ENCODE data around the gene SULF2.

The SULF2 gene

DNA sequence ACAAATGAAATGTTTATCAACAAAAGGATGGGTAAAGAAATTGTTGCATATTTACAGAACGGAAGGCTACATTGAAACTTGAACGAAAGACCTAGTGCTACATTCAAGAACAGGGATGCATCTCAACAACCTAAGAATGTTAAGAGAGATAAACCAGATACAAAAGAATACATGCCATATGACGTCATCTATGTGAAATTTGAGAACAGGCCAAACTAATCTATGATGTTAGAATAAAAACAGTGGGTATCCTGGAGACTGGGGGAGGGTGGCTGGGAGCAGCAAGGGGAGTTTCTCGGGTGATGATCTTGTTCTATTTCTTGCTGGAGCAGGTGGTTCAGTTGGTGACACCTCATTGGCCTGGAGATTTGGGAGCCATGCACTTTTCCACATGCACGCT, 81.5 kb downstream of the SULF2 start:
- ChIA-PET CTCF (no interaction called here), POLR2A (no interaction called here)
- DNase-seq (ENCODE audit: extremely low spot score) = no peak
- TF ChIP-seq, protein P1, sequence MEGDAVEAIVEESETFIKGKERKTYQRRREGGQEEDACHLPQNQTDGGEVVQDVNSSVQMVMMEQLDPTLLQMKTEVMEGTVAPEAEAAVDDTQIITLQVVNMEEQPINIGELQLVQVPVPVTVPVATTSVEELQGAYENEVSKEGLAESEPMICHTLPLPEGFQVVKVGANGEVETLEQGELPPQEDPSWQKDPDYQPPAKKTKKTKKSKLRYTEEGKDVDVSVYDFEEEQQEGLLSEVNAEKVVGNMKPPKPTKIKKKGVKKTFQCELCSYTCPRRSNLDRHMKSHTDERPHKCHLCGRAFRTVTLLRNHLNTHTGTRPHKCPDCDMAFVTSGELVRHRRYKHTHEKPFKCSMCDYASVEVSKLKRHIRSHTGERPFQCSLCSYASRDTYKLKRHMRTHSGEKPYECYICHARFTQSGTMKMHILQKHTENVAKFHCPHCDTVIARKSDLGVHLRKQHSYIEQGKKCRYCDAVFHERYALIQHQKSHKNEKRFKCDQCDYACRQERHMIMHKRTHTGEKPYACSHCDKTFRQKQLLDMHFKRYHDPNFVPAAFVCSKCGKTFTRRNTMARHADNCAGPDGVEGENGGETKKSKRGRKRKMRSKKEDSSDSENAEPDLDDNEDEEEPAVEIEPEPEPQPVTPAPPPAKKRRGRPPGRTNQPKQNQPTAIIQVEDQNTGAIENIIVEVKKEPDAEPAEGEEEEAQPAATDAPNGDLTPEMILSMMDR (IDR thresholded peaks at IDR 0.05; ENCODE audit: control extremely low read depth, extremely low read depth, low read depth, missing control alignments) = no peak

DNA sequence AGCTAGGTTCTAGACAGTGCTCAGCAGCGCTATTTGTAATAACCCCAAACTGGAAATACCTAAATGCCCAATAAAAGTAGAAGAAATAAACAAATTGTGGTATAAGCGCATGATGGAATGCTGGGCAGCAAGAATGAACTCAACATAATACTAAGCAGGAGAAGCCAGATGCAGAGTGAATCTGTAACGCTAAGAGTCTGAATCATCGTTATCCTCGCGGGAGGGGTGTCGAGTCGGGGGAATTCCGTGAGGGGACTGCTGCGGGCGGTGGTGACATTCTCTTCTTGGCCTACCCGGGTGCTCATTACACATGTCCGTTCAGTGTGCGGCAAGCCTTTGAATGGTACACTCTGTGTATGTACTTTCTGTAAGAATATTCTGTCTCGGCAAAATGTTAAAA, 83.7 kb downstream of the SULF2 start:
- no peak for DNase-seq (ENCODE audit: extremely low spot score)
- TF ChIP-seq, protein P1 (IDR thresholded peaks at IDR 0.05; ENCODE audit: control extremely low read depth, extremely low read depth, low read depth, missing control alignments) = no peak
- POLR2A ChIA-PET = interaction anchor here (0.6 kb wide), 1 partner anchor 270 kb away, joined by 3 read pairs; no protein-coding TSS in a partner anchor
- CTCF ChIA-PET = interaction anchor here (0.8 kb wide), 1 partner anchor 23 kb away, joined by 3 read pairs; no protein-coding TSS in a partner anchor

DNA sequence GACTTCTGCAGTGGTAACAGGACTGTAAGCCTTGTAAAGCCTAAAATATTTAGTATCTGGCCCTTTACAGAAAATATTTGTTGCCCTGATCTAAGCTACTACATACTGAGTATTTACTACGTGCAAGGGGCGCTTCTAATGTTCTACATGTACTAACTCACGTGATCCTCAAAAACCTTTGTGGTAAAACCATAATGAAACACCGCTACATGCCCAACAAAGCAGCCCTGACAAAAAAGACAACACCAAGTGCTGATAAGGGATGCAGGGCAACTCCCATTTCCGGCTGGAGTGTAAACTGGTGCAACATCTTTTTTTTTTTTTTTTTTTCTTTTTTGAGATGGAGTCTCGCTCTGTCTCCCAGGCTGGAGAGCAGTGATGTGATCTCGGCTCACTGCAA, 85.0 kb downstream of the SULF2 start:
- TF ChIP-seq, protein P1 (IDR thresholded peaks at IDR 0.05; ENCODE audit: control extremely low read depth, extremely low read depth, low read depth, missing control alignments) = no peak
- DNase-seq (ENCODE audit: extremely low spot score) = no peak
- ChIA-PET CTCF (interaction anchor here (2.5 kb wide), 1 partner anchor 22 kb away, joined by 14 read pairs; no protein-coding TSS in a partner anchor), POLR2A (no interaction called here)

DNA sequence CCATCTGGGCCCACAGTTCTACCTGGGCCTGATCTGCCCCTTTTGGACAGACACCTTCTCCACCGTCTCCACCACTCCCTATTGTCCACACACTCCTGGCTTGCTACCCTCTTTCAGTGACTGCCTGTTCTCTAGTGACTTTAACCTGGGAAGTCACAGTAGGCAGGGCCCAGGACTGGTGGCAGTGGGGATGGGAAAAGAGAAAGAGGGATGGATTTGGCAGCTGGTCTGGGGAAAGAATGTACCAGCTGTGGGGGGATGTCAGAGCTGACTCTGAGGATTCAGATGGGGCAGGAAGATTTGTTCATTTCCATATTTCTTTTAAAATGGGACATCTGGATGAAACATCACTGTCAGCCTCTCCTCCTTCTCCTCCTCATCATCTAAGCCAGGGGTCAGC, 85.5 kb downstream of the SULF2 start:
- TF ChIP-seq, protein P1 (IDR thresholded peaks at IDR 0.05; ENCODE audit: control extremely low read depth, extremely low read depth, low read depth, missing control alignments) = no peak
- CTCF ChIA-PET = interaction anchor here (2.5 kb wide), 1 partner anchor 21 kb away, joined by 14 read pairs; no protein-coding TSS in a partner anchor
- POLR2A ChIA-PET = no interaction called here
- DNase-seq (ENCODE audit: extremely low spot score) = no peak

DNA sequence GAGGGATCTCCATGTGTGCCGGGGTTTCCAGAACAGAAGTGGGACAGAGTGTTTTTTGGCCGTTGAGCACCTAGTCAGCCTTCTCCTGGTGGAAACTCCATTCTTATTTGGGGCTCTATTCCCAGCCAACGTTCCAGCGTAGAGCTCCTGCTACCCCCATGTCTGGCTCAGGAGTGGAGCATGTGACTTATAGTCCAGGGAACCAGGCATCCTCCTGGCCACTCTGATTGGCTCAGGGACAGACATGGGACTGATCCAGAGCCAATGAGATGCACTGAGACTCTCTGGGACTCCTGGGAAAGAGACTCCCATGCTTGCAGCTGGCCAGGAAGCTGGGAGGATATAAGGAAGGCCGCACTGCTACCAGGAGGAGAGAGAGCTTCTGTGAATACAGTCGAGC, 87.1 kb downstream of the SULF2 start:
- POLR2A ChIA-PET = no interaction called here
- CTCF ChIA-PET = interaction anchor here (0.7 to 2.5 kb wide), 3 partner anchors 17 to 923 kb away, joined by 3 to 14 read pairs (median 6); no protein-coding TSS in a partner anchor
- TF ChIP-seq, protein P1 (IDR thresholded peaks at IDR 0.05; ENCODE audit: control extremely low read depth, extremely low read depth, low read depth, missing control alignments) = no peak

DNA sequence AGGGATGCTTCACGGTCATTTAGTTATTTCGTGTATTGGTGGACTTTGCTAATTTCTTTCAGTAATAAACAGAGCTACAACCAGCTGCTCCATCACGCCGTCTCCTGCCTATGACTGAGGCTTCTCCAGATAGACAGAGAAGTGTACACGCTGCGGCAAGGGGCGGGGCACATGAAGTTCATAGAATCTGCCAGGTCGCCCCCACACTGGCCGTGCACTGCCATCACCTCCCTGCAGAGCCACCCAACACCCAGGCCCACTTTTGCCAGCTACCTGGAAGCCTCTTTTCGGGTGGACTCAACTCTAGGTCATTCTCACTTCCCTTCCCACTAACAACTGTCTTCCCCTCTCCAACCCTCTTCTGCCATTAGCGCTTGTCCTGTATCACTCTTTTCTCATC, 88.4 kb downstream of the SULF2 start:
- ChIA-PET CTCF (interaction anchor here (0.7 to 1.2 kb wide), 2 partner anchors 20 to 920 kb away, joined by 3 read pairs; no protein-coding TSS in a partner anchor), POLR2A (no interaction called here)

More for the DNA sequence above, 87.1 kb downstream of the SULF2 start:
- DNase-seq (ENCODE audit: extremely low spot score) = no peak

More for the DNA sequence above, 88.4 kb downstream of the SULF2 start:
- no peak for DNase-seq (ENCODE audit: extremely low spot score)
- TF ChIP-seq, protein P1 (IDR thresholded peaks at IDR 0.05; ENCODE audit: control extremely low read depth, extremely low read depth, low read depth, missing control alignments) = no peak

Data from GM10248 (cell line).